NCI-H510A (cell line): ENCODE measurements around the gene TOMT.

Source experiments
- DNase-seq: peaks from one replicate; lab custom pipeline; 2025; lab: John Stamatoyannopoulos, UW

TOMT gene

GRCh38 chr11:72105888-72106287 is at the start of gene TOMT:
TSS of gene TOMT (plus strand) at chr11:72105924. CDS start at chr11:72105952, 28 bp downstream.
- DNase-seq, result no peak

GRCh38 chr11:72058416-72059034 is 47.2 kb upstream of the TOMT start:
- peak; percentile 73 for DNase-seq

- DNase-seq, result no peak
These were observed 43.9 kb upstream of the TOMT start for GRCh38 chr11:72061739-72062396.

- DNase-seq, result no peak
These were observed 38.9 kb upstream of the TOMT start for GRCh38 chr11:72066855-72067254.

DNA sequence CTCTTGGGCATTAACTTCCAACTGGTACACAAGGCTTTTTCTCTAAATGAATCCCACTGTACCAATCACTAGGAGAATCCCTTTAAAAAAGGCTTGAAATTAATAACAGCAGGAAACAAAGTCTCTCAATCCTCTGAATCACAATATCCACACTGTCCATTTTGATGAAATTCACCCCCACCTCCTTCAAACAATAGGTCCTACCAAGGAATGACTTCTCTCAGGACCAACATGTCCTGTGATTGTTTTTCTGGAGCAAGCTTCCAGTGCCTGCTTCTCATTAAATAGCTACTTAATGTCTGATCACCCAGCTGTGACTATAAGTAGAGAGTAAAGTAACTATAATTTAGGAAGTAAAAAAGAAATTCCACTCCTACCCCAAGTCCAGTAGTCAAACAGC is 38.5 kb upstream of the TOMT start:
- DNase-seq, result no peak

GRCh38 chr11:72067676-72068075 is 38.0 kb upstream of the TOMT start:
- no peak for DNase-seq

DNA sequence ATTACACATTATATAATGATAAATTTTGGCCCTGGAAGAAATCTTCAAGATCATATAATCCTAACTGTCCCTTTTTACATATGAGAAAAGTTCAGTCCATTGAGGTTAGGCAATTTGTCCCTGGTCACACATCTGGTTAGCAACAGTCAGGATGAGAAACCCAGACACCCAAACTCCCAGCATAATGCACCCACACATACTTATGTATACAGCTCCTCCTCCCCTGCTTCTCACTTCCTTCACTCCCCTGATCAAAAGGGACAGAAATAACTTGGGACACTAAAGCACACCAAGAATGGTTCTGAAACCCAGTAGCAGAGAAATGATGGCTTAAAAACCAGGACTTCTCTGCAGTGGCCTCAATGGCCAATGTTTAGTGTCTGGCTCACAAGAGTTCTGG is 36.5 kb upstream of the TOMT start:
- DNase-seq, result no peak

GRCh38 chr11:72069787-72070251 is 35.9 kb upstream of the TOMT start:
- no peak for DNase-seq

GRCh38 chr11:72070491-72070890 is 35.2 kb upstream of the TOMT start:
- DNase-seq, result no peak

GRCh38 chr11:72072348-72072747 is 33.4 kb upstream of the TOMT start:
- DNase-seq, result no peak

DNA sequence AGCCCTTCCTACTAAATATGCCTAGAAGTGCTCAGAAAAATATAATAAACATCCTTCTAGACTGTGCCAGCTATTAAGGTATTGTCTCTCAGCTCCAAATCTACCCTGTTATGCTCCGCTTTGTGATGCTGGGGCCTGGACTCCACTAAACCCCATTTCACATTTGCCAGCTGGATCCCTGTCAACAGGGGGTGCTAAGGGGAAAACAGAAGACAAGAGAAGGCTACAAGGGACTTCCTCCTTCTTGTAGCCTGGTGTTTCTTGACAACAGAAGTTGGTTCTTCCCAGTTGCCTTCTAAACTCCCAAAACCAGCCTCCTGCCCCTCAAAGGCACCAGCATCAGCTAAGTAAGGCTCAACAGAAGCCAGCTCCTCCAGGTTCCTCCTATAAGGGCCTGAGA is 30.6 kb upstream of the TOMT start:
- no peak for DNase-seq

DNA sequence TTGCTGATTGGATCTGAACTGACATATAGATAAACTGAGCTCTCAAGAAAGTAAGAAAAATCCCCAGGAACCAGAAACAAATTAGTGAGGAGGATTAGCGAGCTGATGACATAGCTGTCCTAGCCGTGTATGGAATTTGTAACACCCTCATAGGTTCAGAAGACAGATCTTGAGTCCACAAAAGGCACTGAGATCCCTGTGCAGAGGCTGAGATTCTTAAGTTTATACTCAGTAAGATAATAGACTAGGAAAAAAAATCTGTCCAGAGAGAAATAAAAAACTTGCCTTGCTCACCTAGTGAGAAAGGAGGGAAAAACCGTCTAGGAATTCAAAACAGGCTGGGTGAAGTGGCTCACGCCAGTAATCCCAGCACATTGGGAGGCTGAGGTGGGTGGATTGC is 30.0 kb upstream of the TOMT start:
- no peak for DNase-seq

- DNase-seq, result no peak
These were observed 27.2 kb upstream of the TOMT start for GRCh38 chr11:72078477-72078876.

- no peak for DNase-seq
These were observed 25.9 kb upstream of the TOMT start for GRCh38 chr11:72079819-72080325.

GRCh38 chr11:72080326-72081183 is 25.2 kb upstream of the TOMT start, which contains the start of the genes LRRC51 and NUMA1:
TSS of gene LRRC51 (plus strand) at chr11:72080850. CDS start at chr11:72089084, 8,234 bp downstream.
TSS of gene NUMA1 (minus strand) at chr11:72080542. CDS start at chr11:72035943, 44,599 bp downstream.
- peak; percentile 98 for DNase-seq

DNA sequence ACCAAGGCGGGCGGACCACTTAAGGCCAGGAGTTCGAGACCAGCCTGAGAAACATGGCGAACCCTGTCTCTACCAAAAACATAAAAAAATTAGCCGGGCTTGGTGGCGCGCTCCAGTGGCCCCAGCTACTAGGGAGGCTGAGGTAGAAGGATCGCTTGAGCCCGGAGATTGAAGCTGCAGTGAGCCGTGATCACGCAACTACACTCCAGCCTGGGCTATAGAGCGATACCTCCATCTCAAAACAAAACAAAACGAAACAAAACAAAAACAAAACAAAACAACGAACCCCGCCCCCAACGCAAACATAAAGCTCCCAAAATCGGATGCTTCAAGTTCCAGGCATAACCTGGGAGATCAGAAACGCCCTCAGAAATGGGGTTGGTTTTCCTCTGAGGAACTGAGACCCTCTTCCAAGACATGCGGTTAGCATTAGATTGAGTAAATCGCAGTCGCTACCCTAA is 24.5 kb upstream of the TOMT start:
- no peak for DNase-seq

DNA sequence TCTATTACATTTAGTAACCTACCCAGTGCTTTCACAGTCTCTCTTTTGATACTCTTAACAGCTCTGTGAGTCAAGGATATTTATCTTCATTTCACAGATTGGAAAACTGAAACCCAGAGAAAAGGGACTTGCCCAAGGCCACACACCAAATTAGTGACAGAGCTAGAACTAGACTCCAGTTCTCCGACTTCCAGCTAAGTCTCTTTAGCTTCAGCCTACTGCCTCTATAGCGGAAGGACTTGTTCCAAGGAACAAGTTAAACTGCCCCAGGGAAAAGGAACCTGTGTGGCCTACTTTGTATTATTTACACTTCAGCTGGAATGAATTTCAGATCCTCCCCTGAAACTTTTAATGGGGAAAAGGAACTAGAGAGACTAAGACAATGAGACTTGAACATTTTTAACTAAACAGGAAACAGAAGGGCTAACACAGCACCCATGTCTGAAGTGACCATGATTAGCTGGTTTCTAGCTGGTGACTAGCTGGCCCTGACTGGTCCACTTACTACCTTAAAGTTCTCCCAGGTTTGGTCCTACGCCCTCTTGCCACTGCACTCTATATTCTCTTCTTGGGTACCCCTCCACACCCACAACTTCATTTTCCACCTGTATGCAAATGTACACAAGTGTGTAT is 23.8 kb upstream of the TOMT start:
- no peak for DNase-seq

GRCh38 chr11:72083414-72083813 is 22.3 kb upstream of the TOMT start:
- DNase-seq, result no peak

GRCh38 chr11:72084076-72084475 is 21.6 kb upstream of the TOMT start:
- no peak for DNase-seq

DNA sequence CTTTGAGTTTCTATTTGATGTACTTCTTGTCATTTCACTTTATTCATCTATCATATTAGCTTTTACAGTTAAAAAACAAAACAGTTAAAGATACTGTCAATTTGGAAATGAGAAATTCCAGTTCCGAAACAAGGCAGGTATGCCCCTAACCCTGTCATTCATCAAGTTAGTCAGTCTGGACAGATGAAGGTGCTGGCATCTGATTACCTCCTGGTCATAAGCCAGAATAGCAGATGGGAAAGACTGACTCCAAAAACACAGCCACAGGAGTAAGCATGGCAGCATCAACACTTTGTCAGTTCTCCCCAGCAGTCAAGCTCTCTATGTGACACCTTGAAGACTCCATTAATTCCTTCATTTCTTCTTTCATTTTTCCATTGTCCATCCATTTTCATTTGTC is 20.8 kb upstream of the TOMT start:
- DNase-seq, result no peak

DNA sequence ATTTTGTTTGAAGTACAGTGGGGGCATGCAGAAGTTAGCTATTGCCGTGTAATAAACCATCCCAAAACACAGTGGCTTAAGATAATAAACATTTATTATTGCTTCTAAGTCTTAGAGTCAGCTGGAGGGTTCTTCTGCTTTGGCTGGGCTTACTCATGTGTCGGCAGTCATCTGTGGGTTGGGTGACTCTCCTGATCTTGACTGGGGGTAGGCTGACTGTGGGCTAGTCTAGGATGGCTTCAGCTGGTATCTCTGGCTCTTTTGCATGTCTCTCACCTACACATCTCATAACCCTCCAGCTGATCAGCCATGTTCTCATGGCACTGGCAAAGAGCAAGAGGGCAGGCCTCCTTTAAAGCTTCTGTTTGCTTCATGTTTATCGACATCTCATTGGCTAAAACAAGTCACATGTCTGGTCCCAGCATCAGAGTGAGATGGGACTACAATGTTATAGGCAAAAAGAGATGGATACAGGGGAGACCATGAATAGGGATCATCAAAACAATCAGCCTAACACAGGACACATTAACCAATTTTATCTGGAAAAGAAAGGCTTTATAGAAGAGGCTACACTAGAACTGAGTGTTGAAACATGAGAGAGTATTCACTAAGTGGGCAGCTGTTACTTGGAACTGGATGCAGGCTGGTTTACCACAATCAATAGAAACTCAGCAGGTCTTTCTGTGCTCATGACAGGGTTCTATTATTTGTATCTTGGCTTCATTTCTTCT is 19.9 kb upstream of the TOMT start:
- DNase-seq, result no peak
